ENCODE measurements around the gene HECTD4.

DNA sequence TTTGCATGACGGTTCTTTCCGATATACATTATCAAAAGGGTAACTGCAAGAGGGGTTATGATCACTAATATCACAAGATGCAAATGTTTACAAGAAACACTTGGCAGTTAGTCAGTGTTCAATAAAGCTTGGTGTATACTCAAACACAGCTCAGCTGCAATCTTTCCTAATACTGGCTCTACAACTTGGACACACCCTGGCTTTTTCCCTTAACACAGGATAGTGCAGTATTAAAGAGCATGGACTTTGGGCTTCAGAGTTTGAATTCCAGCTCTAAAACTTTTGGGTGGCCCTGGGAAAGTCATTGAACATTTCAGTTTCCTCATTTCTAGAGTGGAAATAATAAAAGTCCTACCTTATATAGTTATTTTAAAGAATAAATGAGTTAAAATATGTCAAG is 107.0 kb downstream of the HECTD4 start:
- no peak for TF ChIP-seq EZH2phosphoT487 (IDR thresholded peaks at IDR 0.05; ENCODE audit: borderline replicate concordance)
- TF ChIP-seq, protein P1, sequence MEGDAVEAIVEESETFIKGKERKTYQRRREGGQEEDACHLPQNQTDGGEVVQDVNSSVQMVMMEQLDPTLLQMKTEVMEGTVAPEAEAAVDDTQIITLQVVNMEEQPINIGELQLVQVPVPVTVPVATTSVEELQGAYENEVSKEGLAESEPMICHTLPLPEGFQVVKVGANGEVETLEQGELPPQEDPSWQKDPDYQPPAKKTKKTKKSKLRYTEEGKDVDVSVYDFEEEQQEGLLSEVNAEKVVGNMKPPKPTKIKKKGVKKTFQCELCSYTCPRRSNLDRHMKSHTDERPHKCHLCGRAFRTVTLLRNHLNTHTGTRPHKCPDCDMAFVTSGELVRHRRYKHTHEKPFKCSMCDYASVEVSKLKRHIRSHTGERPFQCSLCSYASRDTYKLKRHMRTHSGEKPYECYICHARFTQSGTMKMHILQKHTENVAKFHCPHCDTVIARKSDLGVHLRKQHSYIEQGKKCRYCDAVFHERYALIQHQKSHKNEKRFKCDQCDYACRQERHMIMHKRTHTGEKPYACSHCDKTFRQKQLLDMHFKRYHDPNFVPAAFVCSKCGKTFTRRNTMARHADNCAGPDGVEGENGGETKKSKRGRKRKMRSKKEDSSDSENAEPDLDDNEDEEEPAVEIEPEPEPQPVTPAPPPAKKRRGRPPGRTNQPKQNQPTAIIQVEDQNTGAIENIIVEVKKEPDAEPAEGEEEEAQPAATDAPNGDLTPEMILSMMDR (conservative IDR thresholded peaks at IDR 0.05; ENCODE audit: low read length): no peak

Measured in Loucy (cell line).